HepG2 (cell line): ENCODE measurements around the gene TCAP. TPM values are rescaled to one million over a fixed set of nuclear protein-coding genes. Genes with fewer than 3 reads are reported as not detected.
"Not testable (repeated sequence)": the region's sequence is repeated elsewhere in the genome, so short reads cannot be mapped to it uniquely, and the experiment has no call there.

ENCODE experiments used
- ATAC-seq: fragments of 200-7000 bp; cut with Tn5 transposase; 3 replicates; pipeline ENCODE4 v1.9.1; 2020; ENCODE audit warnings: mild to moderate bottlenecking, moderate library complexity
- BruUV-seq: library from RNA; stranded (reverse); fragments of 400-500 nt; replicated peaks from 2 replicates; lab custom pipeline; 2021; lab: Mats Ljungman, UMichigan
- CTCF ChIA-PET: fragments of 300-600 bp; formaldehyde crosslinking; extraction: SDS; loops from one replicate; lab custom pipeline; 2021; ENCODE audit warnings: low total read pairs, inconsistent platforms, low intra/inter-chr PET ratio; lab: Yijun Ruan, JAX
- POLR2A ChIA-PET: fragments of 350-600 bp; sonication (Branson Sonifier 250); formaldehyde crosslinking; loops from one replicate; lab custom pipeline; 2020; ENCODE audit warnings: antibody characterized with exemption, inconsistent platforms; lab: Yijun Ruan, JAX
- DNase-seq: peaks from one replicate; pipeline ENCODE4 v3.0.0-alpha.2; 2015; ENCODE audit warnings: low spot score
- FAIRE-seq: peaks from 3 replicates; lab custom pipeline; 2011; peaks lifted over from hg19 to GRCh38; lab: Jason Lieb, UNC
- H2AFZ ChIP-seq: one replicate; pipeline ENCODE4 v1.6.1; 2011; ENCODE audit warnings: low read length, inconsistent platforms
- H3K27ac ChIP-seq: fragments of 300-600 bp; 3 replicates; pipeline ENCODE4 v1.8.0; 2011; ENCODE audit warnings: mixed run types, mild to moderate bottlenecking, mixed read lengths, low read length, inconsistent platforms; ENCODE audit not compliant: insufficient read depth; ENCODE audit errors: extremely low read length
- H3K27me3 ChIP-seq, 2 experiments: fragments of 200-600 bp in 1 of 2; 2 replicates in 1 of 2; 3 replicates in 1 of 2; pipeline versions ENCODE4 v1.6.0 to v1.8.0; 2011; ENCODE audit warnings: low read length in 2 of 2, mild to moderate bottlenecking in 2 of 2, moderate library complexity in 2 of 2, inconsistent platforms in 1 of 2; ENCODE audit not compliant: insufficient read depth in 2 of 2, control insufficient read depth in 1 of 2
- H3K36me3 ChIP-seq, 2 experiments: fragments of 200-600 bp in 1 of 2; replicated peaks in 1 of 2; 2 replicates in 1 of 2; 3 replicates in 1 of 2; pipeline versions ENCODE4 v1.5.1 to v1.8.0; 2011; ENCODE audit warnings: low read length in 2 of 2, inconsistent platforms in 1 of 2; ENCODE audit not compliant: insufficient read depth in 2 of 2, control insufficient read depth in 1 of 2
- H3K4me1 ChIP-seq: 2 replicates; pipeline ENCODE4 v1.5.1; 2012; ENCODE audit warnings: low read length, inconsistent platforms; ENCODE audit not compliant: insufficient read depth
- H3K4me2 ChIP-seq: 2 replicates; pipeline ENCODE4 v1.6.0; 2011; ENCODE audit warnings: low read depth, low read length, inconsistent platforms
- H3K4me3 ChIP-seq, 3 experiments: fragments of 200-600 bp in 1 of 3; sonication (generic), shearing (Covaris generic) in 1 of 3; replicated peaks in 1 of 3; 2 replicates each; pipeline ENCODE4 v1.5.1; 2011 to 2016; ENCODE audit warnings: low read length in 3 of 3, inconsistent platforms in 2 of 3, low read depth in 2 of 3, mild to moderate bottlenecking in 2 of 3, control low read depth in 1 of 3, mixed read lengths in 1 of 3; ENCODE audit not compliant: insufficient read depth in 1 of 3
- H3K79me2 ChIP-seq: one replicate; pipeline ENCODE4 v1.6.1; 2011; ENCODE audit warnings: low read length, inconsistent platforms; ENCODE audit not compliant: insufficient read depth
- H3K9ac ChIP-seq: 2 replicates; pipeline ENCODE4 v1.6.0; 2011; ENCODE audit warnings: mild to moderate bottlenecking, low read depth, low read length, inconsistent platforms; ENCODE audit not compliant: insufficient read depth
- H3K9me3 ChIP-seq: 2 replicates; pipeline ENCODE4 v1.5.1; 2012; ENCODE audit warnings: mild to moderate bottlenecking, low read length
- H4K20me1 ChIP-seq: 2 replicates; pipeline ENCODE4 v1.6.0; 2011; ENCODE audit warnings: inconsistent platforms, mild to moderate bottlenecking, low read length, moderate library complexity; ENCODE audit not compliant: insufficient read depth
- AGO2 ChIP-seq: fragments of 200-400 bp; formaldehyde crosslinking; optimal IDR thresholded peaks from 2 replicates; pipeline ENCODE3; 2017; ENCODE audit warnings: mild to moderate bottlenecking, low read depth, low read length, moderate library complexity
- BATF2 ChIP-seq: sonication (generic); formaldehyde crosslinking; IDR thresholded peaks from 2 replicates; pipeline ENCODE4 v1.8.0; 2022; ENCODE audit warnings: mild to moderate bottlenecking, missing genetic modification reagents, moderate library complexity
- HNRNPL ChIP-seq: fragments of 200-400 bp; formaldehyde crosslinking; IDR thresholded peaks from 2 replicates; pipeline ENCODE4 v1.6.1; 2017; ENCODE audit warnings: mild to moderate bottlenecking, low read depth, low read length
- KLF15 ChIP-seq: sonication (generic); formaldehyde crosslinking; IDR thresholded peaks from 2 replicates; pipeline ENCODE4 v1.8.1; 2023; ENCODE audit warnings: borderline replicate concordance, mild to moderate bottlenecking, inconsistent platforms, missing genetic modification reagents, mixed read lengths
- POLR2A ChIP-seq, 2 experiments: IDR thresholded peaks; 2 replicates each; pipeline ENCODE4 v1.6.1; 2011; ENCODE audit warnings: low read depth in 2 of 2, low read length in 2 of 2, mild to moderate bottlenecking in 1 of 2, moderate library complexity in 1 of 2; ENCODE audit not compliant: insufficient read depth in 1 of 2
- RBM22 ChIP-seq: fragments of 200-400 bp; formaldehyde crosslinking; optimal IDR thresholded peaks from 2 replicates; pipeline ENCODE3; 2017; ENCODE audit warnings: mild to moderate bottlenecking, low read length, moderate library complexity
- THAP11 ChIP-seq: IDR thresholded peaks from 2 replicates; pipeline ENCODE4 v1.6.1; 2016; ENCODE audit warnings: missing biosample characterization, missing genetic modification reagents
- ZMYM3 ChIP-seq: sonication (generic); formaldehyde crosslinking; IDR thresholded peaks from 2 replicates; pipeline ENCODE4 v1.5.1; 2020; ENCODE audit warnings: mild to moderate bottlenecking, missing genetic modification reagents
- ZNF260 ChIP-seq: sonication (generic); formaldehyde crosslinking; IDR thresholded peaks from 2 replicates; pipeline ENCODE4 v1.4.0; 2020; ENCODE audit warnings: missing genetic modification reagents, low read depth, mild to moderate bottlenecking, borderline replicate concordance
- ZNF589 ChIP-seq: sonication (generic); formaldehyde crosslinking; conservative IDR thresholded peaks from 2 replicates; pipeline ENCODE4 v1.8.0; 2022; ENCODE audit warnings: mild to moderate bottlenecking, moderate library complexity, missing genetic modification reagents
- ZNF629 ChIP-seq: sonication (generic); formaldehyde crosslinking; conservative IDR thresholded peaks from 2 replicates; pipeline ENCODE4 v1.5.0; 2020; ENCODE audit warnings: missing genetic modification reagents
- ZNF761 ChIP-seq: sonication (generic); formaldehyde crosslinking; conservative IDR thresholded peaks from 2 replicates; pipeline ENCODE4 v1.4.0; 2020; ENCODE audit warnings: mild to moderate bottlenecking, missing genetic modification reagents
- ZNF784 ChIP-seq: sonication (generic); formaldehyde crosslinking; IDR thresholded peaks from 2 replicates; pipeline ENCODE4 v1.5.1; 2020; ENCODE audit warnings: missing genetic modification reagents, mild to moderate bottlenecking, borderline replicate concordance
- WGBS: methylation state at CpG from one replicate; pipeline ENCODE4 v1.1.6; 2017; ENCODE audit warnings: low lambda C conversion rate; 5-methylcytosine and 5-hydroxymethylcytosine counted together
- in situ Hi-C: cut with HindIII; loops from 2 replicates; pipeline ENCODE4 v1.10.0; 2017; ENCODE audit warnings: low pct_unique_long_range_greater_than_20kb; ENCODE audit not compliant: extremely low pct_ligation_motif_present
- intact Hi-C: fragments of 100-400 bp; cut with micrococcal nuclease; formaldehyde crosslinking; loops from one replicate; pipeline ENCODE4 v1.10.0; 2022; ENCODE audit not compliant: unreplicated experiment
- polyA plus RNA-seq, 8 experiments: library from polyadenylated mRNA; depleted of rRNA in 3 of 8; stranded (reverse) in 7 of 8; unstranded in 1 of 8; fragments of >200 nt; fragmentation: Illumina TruSeq in 4 of 8; extraction: Trizol in 4 of 8; gene quantifications; 2 replicates each; pipeline versions ENCODE4 v1.2.1 to v1.2.3, GENCODE V29; 2011 to 2016; ENCODE audit warnings: low read depth in 4 of 8, missing spikeins in 1 of 8, mixed read lengths in 1 of 8; ENCODE audit not compliant: insufficient read depth in 1 of 8
- total RNA-seq, 5 experiments: library from RNA; depleted of rRNA; stranded (reverse); fragments of >200 nt; fragmentation: Illumina TruSeq; extraction: Trizol; gene quantifications; 2 replicates each; pipeline ENCODE4 v1.2.3, GENCODE V29; 2016; ENCODE audit warnings: low read depth in 1 of 5

Gene TCAP
- total and polyA plus RNA-seq, 2 of the 13 experiments (the other 11 are each of a cell fraction or from before 2014, with no cell fraction given) = 0.24 to 0.65 TPM

GRCh38 chr17:39709998-39710964 lies 45.1 kb downstream of the TCAP start:
- ATAC-seq = no peak
- Histone ChIP-seq H3K9ac (no peak overlapping the region), H3K4me3 (no peak overlapping the region), H2AFZ (no peak overlapping the region), H4K20me1 (peaks cover 8% of the 10 kb centered on the region; the same call in 1 of the 2 replicates), H3K27ac (no peak overlapping the region), H3K9me3 (no peaks in the 10 kb centered on the region), H3K4me1 (peaks cover 7% of the 10 kb centered on the region), H3K4me2 (no peak overlapping the region), H3K27me3 (no peaks in the 10 kb centered on the region), H3K79me2 (peaks cover 4% of the 10 kb centered on the region), H3K36me3 (peaks cover 47 to 82% of the 10 kb centered on the region in 2 experiments)
- intact Hi-C loops = no loop called here
- ChIA-PET POLR2A (interaction anchor here (1.1 to 1.7 kb wide), 3 partner anchors 15 to 19 kb away, joined by 3 to 8 read pairs (median 3); no protein-coding TSS in a partner anchor), CTCF (no interaction called here)
- WGBS = 97% methylated on average over 18 of the region's 20 CpGs
- BruUV-seq = no TSS peak
- no peak for DNase-seq
- in situ Hi-C loops = no loop called here
- no peak for TF ChIP-seq ZMYM3
- TF ChIP-seq BATF2 = no peak
- no peak for TF ChIP-seq KLF15
- no peak for TF ChIP-seq ZNF784 (CRISPR knock-in tag)
- TF ChIP-seq THAP11 = no peak
- TF ChIP-seq ZNF260 = no peak
- peak; percentile 28 for TF ChIP-seq AGO2
- peak; percentile 23 for TF ChIP-seq RBM22
- no peak for TF ChIP-seq ZNF589 (CRISPR knock-in tag)
- TF ChIP-seq HNRNPL = peak; percentile 86
- 0 out of 4 replicates have a peak, but pooled peaks of 1 of the 2 experiments have one; percentile 28 for TF ChIP-seq POLR2A (IDR thresholded peaks at IDR 0.05; ENCODE audit: insufficient read depth in 1 of 2, low read depth in 2 of 2, low read length in 2 of 2)
- peak; percentile 81 for TF ChIP-seq ZNF629 (CRISPR knock-in tag)
- no peak for TF ChIP-seq ZNF761 (CRISPR knock-in tag)
- no peak for FAIRE-seq

GRCh38 chr17:39711071-39711470 lies 45.9 kb downstream of the TCAP start:
- H3K9me3 ChIP-seq, H3K4me1 ChIP-seq, intact Hi-C loops, H2AFZ ChIP-seq, FAIRE-seq, H3K4me3 ChIP-seq, in situ Hi-C loops, DNase-seq, ATAC-seq, H3K27me3 ChIP-seq, H3K4me2 ChIP-seq, H4K20me1 ChIP-seq, H3K9ac ChIP-seq, BruUV-seq, H3K27ac ChIP-seq, CTCF ChIA-PET, H3K79me2 ChIP-seq: not testable (repeated sequence)
- WGBS = 97% methylated on average over 11 of the region's 11 CpGs
- POLR2A ChIA-PET = interaction anchor here (1.1 to 1.7 kb wide), 3 partner anchors 15 to 18 kb away, joined by 3 to 8 read pairs (median 3); no protein-coding TSS in a partner anchor
- peaks cover 55 to 88% of the 10 kb centered on the region in 2 experiments for H3K36me3 ChIP-seq
